Loucy (cell line): ENCODE data around the gene MGRN1.

Source experiments
- H2AFZ ChIP-seq: fragments of 200-600 bp; sonication (generic); 2 replicates; pipeline ENCODE4 v1.6.0; 2016; ENCODE audit warnings: antibody characterized with exemption, mild to moderate bottlenecking, low read length, moderate library complexity
- H3F3A ChIP-seq: fragments of 200-600 bp; 2 replicates; pipeline ENCODE4 v1.6.0; 2016; ENCODE audit warnings: antibody characterized with exemption, low read depth, mild to moderate bottlenecking
- H3K27me3 ChIP-seq: fragments of 200-600 bp; sonication (generic); 2 replicates; pipeline ENCODE4 v1.6.1; 2014; ENCODE audit warnings: low read length, mild to moderate bottlenecking; ENCODE audit not compliant: insufficient read depth, poor library complexity, severe bottlenecking
- H3K36me3 ChIP-seq: fragments of 200-600 bp; sonication (generic); 2 replicates; pipeline ENCODE4 v1.6.1; 2016; ENCODE audit warnings: low read length; ENCODE audit not compliant: insufficient read depth
- H3K4me1 ChIP-seq: fragments of 200-600 bp; sonication (generic); 2 replicates; pipeline ENCODE4 v1.5.1; 2014; ENCODE audit warnings: low read length, mild to moderate bottlenecking; ENCODE audit not compliant: insufficient read depth, poor library complexity, severe bottlenecking
- H3K4me2 ChIP-seq: fragments of 200-600 bp; sonication (generic); 2 replicates; pipeline ENCODE4 v1.6.0; 2014; ENCODE audit warnings: antibody characterized with exemption, low read length, low read depth, mild to moderate bottlenecking; ENCODE audit not compliant: poor library complexity, severe bottlenecking
- H3K4me3 ChIP-seq: fragments of 200-600 bp; sonication (generic); 2 replicates; pipeline ENCODE4 v1.5.1; 2014; ENCODE audit warnings: low read length, mild to moderate bottlenecking, mixed read lengths; ENCODE audit not compliant: poor library complexity, severe bottlenecking
- H3K79me2 ChIP-seq: fragments of 200-600 bp; sonication (generic); 2 replicates; pipeline ENCODE4 v1.6.1; 2014; ENCODE audit warnings: low read length; ENCODE audit not compliant: insufficient read depth
- H3K9ac ChIP-seq: fragments of 200-600 bp; sonication (generic); 2 replicates; pipeline ENCODE4 v1.6.0; 2014; ENCODE audit warnings: mild to moderate bottlenecking, low read depth, low read length, moderate library complexity; ENCODE audit not compliant: poor library complexity, severe bottlenecking
- H3K9me2 ChIP-seq: fragments of 200-600 bp; sonication (generic); replicated peaks from 2 replicates; pipeline ENCODE4 v1.6.1; 2016; ENCODE audit warnings: low read depth, low read length, mixed read lengths
- H3K9me3 ChIP-seq: fragments of 200-600 bp; sonication (generic); 2 replicates; pipeline ENCODE4 v1.6.1; 2014; ENCODE audit warnings: mild to moderate bottlenecking, antibody characterized with exemption, low read length, low read depth; ENCODE audit not compliant: insufficient read depth
- H4K20me1 ChIP-seq: fragments of 200-600 bp; sonication (generic); 2 replicates; pipeline ENCODE4 v1.6.0; 2014; ENCODE audit warnings: antibody characterized with exemption, low read length, mild to moderate bottlenecking; ENCODE audit not compliant: insufficient read depth, poor library complexity, severe bottlenecking
- CTCF ChIP-seq: fragments of 200-600 bp; sonication (generic); conservative IDR thresholded peaks from 2 replicates; pipeline ENCODE4 v1.5.1; 2014; ENCODE audit warnings: mild to moderate bottlenecking, antibody characterized with exemption, low read length
- EZH2phosphoT487 ChIP-seq: fragments of 200-600 bp; IDR thresholded peaks from 2 replicates; pipeline ENCODE4 v1.6.1; 2018; ENCODE audit warnings: antibody characterized with exemption, mild to moderate bottlenecking, moderate library complexity, borderline replicate concordance

The MGRN1 gene

GRCh38 chr16:4628283-4628682, 3.7 kb downstream of the MGRN1 start:
- H2AFZ ChIP-seq: no peak overlapping the region
- TF ChIP-seq EZH2phosphoT487 (no peak), CTCF (no peak)
- H3K36me3 ChIP-seq: no peaks in the 10 kb centered on the region
- peaks cover 5% of the 10 kb centered on the region for H4K20me1 ChIP-seq
- no peak overlapping the region for H3K4me3 ChIP-seq
- H3K9me3 ChIP-seq: no peaks in the 10 kb centered on the region
- H3K4me2 ChIP-seq: peak overlapping the region; percentile 24
- H3F3A ChIP-seq: no peaks in the 10 kb centered on the region
- no peak overlapping the region for H3K9ac ChIP-seq
- H3K9me2 ChIP-seq: no peaks in the 10 kb centered on the region
- H3K4me1 ChIP-seq: peaks cover 18% of the 10 kb centered on the region
- H3K27me3 ChIP-seq: no peaks in the 10 kb centered on the region
- peaks cover 49% of the 10 kb centered on the region for H3K79me2 ChIP-seq

- Histone ChIP-seq H3K27me3 (no peaks in the 10 kb centered on the region), H2AFZ (no peak overlapping the region), H3K4me3 (no peak overlapping the region), H3K36me3 (no peaks in the 10 kb centered on the region), H3F3A (no peaks in the 10 kb centered on the region), H3K4me1 (peaks cover 9% of the 10 kb centered on the region), H3K4me2 (no peak overlapping the region), H4K20me1 (peaks cover 2% of the 10 kb centered on the region), H3K79me2 (peaks cover 39% of the 10 kb centered on the region), H3K9ac (no peak overlapping the region), H3K9me2 (no peaks in the 10 kb centered on the region), H3K9me3 (no peaks in the 10 kb centered on the region)
- TF ChIP-seq CTCF: no peak
These were observed 6.8 kb downstream of the MGRN1 start for GRCh38 chr16:4631444-4631843.

GRCh38 chr16:4633910-4634635, 9.4 kb downstream of the MGRN1 start:
- no peak overlapping the region for H2AFZ ChIP-seq
- no peak overlapping the region for H3K4me3 ChIP-seq
- no peaks in the 10 kb centered on the region for H3K4me1 ChIP-seq
- no peaks in the 10 kb centered on the region for H3K9me3 ChIP-seq
- H3K79me2 ChIP-seq: peaks cover 23% of the 10 kb centered on the region; the same call in 1 of the 2 replicates
- no peaks in the 10 kb centered on the region for H3K36me3 ChIP-seq
- no peak overlapping the region for H3K4me2 ChIP-seq
- H3K9me2 ChIP-seq: no peaks in the 10 kb centered on the region
- H3K9ac ChIP-seq: no peak overlapping the region
- H3K27me3 ChIP-seq: no peaks in the 10 kb centered on the region
- TF ChIP-seq EZH2phosphoT487 (no peak), CTCF (no peak)
- H4K20me1 ChIP-seq: peaks cover 2% of the 10 kb centered on the region
- H3F3A ChIP-seq: no peaks in the 10 kb centered on the region
